HG03060 (cell line): ENCODE data around the gene RNF26.
"Not testable (repeated sequence)": the region's sequence is repeated elsewhere in the genome, so short reads cannot be mapped to it uniquely, and the experiment has no call there.

Experiments used
- ATAC-seq: cut with Tn5 transposase; IDR thresholded peaks from one replicate; pipeline ENCODE4 v1.9.1; 2021; ENCODE audit warnings: low read depth, moderate number of reproducible peaks; ENCODE audit not compliant: unreplicated experiment

The RNF26 gene

GRCh38 chr11:119380160-119380826, 46.0 kb downstream of the RNF26 start:
- no peak for ATAC-seq

GRCh38 chr11:119380827-119381180, 46.5 kb downstream of the RNF26 start:
- ATAC-seq: no peak

- peak; percentile 69 for ATAC-seq
These were observed 47.1 kb downstream of the RNF26 start, which contains the start of gene USP2 for GRCh38 chr11:119381181-119381988. TSS of gene USP2 (minus strand) at chr11:119381690. CDS start at chr11:119373480, 8,210 bp downstream.

GRCh38 chr11:119382101-119382500, 47.8 kb downstream of the RNF26 start:
- ATAC-seq: no peak

GRCh38 chr11:119382513-119382912, 48.2 kb downstream of the RNF26 start:
- not testable (repeated sequence) for ATAC-seq

GRCh38 chr11:119384332-119384731, 50.0 kb downstream of the RNF26 start:
- no peak for ATAC-seq
